HG02678 (cell line): Measurements from ENCODE around the gene SLC29A1.
"Not testable (repeated sequence)": the region's sequence is repeated elsewhere in the genome, so short reads cannot be mapped to it uniquely, and the experiment has no call there.

ENCODE experiments used
- ATAC-seq: cut with Tn5 transposase; IDR thresholded peaks from one replicate; pipeline ENCODE4 v1.9.1; 2021; ENCODE audit warnings: mild to moderate bottlenecking, moderate library complexity; ENCODE audit not compliant: unreplicated experiment

The SLC29A1 gene

DNA sequence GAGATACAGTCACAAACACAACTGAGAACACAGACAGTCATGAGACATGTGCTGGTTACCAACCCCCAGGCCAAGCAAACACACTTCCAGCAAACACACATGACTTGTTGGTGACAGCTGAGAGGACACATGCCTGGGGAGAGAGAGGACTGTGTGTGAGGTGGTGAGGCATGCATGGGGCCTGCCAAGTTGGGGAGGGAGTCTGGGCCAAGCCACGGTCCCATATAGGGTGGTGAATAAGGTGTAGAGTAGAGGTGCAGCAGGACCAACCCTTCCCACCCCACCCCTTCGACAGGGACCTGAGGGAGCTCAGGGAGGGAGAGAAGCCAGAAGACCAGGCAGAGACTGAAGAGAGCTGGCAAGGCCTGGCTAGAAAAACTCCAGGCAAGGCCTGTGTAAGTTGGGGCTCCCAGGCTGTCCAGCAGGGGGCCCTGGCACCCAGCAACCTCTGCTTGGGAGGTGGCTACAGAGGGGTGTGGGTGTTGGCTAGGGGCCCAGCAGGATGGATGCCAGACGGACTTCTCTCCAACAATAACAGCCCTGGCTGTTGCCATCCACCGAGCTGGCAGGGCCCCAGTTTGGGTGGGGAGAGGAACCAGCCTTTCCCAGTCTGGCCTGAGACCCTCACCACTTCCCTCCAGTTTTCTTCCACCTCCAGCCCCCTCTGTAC lies 2.0 kb upstream of the SLC29A1 start:
- peak; percentile 34 for ATAC-seq

DNA sequence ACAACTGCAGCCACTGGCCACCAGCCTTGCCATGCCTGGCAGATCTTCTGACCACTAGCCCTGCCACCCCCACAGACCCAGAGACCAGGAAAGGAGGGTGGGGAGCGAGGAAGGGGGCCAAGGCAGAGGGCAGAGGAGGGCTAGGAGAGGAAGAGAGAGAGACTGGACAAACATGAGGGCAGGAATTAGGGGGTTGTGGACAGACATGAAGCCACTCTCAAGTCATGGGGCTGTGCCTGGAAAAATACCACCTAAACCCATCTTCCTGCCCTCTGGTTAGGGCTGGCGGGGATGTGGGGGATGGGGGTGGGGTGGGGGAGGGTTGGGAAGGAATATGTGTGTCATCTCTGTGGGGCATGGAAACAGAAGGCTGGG lies 1.4 kb upstream of the SLC29A1 start:
- no peak for ATAC-seq

DNA sequence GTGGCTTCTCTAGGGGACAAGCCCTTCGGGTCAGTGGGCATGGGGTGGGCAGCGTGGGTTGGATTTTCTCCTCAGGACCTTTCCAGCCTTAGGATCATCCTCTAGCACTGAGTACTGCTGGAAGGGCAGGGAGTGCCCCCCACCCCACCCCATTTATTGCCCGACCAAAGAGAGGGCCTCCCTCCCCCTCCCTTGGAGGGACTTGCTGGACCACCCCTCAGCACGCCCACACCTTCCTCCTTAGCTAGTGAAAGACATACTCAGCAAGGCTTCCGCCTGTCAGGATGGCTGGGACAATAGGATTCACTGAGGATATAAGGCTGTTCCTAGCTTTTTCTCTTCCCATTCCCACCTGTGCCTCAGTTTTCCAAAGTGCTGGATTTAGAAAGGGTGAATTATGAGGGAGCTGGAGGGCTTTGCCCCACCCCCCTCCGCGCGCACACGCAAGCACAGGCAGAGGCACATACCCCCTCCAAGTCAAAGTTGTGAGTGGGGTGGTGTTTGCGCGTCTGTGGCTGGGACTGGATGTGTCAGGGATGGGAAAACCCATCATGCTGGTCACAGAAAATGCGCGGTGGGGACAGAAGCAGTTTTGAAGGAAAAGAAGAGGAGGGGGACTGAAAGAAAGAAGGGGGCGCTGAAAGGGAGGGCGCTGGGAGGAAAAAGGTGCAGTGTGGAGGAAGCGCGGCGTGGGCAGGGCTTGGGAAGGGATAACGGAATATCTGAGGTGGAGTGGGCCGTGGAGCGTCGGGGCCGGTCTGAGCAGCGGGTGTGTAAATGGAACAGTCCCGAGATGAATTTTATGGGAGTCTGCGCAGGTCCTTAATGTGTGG lies 693 bp upstream of the SLC29A1 start:
- peak; percentile 1 for ATAC-seq

DNA sequence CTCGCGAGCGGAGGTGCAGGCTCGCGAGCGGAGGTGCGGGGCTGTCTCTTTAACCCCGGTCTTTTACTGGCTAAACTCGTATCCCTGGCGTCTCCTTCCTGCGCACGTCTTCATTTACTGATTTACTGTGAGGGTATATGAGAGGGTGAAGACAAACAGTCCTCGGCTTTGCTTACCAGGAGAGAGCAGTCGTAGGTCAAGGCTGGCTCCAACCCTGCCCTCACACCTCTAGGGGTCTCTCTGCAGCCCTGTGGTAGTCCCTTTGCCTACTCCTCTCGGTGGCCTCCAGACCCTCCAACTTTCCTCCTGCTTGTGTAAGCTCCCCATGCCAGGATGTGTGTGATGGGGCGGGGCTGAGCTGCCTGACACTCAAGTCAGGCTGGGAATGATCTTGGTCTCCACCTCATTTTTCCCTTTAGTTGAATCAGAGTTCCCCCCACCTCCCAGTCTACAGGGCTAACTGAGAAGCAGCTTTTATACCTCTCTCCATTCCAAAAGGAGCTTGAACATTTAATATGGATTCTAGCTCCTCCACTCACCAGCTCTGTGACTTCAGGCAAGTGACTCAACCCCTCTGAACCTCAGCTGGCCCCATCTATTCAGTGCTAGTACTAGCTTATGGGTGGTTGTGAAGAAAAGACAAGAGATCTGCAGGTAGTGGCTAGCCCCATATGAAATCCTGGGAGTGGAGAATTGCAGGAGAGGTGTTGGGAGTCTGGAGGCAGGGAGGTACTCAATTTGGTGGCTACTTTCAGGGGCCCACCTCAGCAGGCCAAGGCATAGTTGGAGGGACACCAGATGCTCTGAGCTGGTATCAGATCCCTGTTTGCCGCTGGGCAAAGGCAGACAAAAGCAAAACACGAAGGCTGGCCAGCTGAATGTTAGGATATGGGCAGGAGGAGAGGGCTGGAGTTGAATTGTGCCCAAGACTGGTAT lies 902 bp downstream of the SLC29A1 start:
- ATAC-seq, result peak; percentile 11

DNA sequence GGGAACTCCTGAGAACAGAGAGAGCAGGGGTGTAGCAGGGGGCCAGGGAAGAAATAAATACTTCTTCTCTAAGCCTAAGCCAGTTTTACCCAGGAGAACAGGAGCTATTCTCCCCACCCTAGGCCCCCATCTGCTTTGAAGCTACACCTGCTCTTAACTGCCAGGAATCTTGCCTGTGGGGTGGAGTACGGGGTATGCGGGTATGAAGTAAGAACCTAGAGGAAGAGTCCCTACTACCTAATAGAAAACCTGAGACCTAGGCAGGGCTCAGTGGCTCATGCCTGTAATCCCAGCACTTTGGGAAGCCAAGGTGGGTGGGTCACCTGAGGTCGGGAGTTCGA lies 1.5 kb downstream of the SLC29A1 start:
- ATAC-seq, result no peak

DNA sequence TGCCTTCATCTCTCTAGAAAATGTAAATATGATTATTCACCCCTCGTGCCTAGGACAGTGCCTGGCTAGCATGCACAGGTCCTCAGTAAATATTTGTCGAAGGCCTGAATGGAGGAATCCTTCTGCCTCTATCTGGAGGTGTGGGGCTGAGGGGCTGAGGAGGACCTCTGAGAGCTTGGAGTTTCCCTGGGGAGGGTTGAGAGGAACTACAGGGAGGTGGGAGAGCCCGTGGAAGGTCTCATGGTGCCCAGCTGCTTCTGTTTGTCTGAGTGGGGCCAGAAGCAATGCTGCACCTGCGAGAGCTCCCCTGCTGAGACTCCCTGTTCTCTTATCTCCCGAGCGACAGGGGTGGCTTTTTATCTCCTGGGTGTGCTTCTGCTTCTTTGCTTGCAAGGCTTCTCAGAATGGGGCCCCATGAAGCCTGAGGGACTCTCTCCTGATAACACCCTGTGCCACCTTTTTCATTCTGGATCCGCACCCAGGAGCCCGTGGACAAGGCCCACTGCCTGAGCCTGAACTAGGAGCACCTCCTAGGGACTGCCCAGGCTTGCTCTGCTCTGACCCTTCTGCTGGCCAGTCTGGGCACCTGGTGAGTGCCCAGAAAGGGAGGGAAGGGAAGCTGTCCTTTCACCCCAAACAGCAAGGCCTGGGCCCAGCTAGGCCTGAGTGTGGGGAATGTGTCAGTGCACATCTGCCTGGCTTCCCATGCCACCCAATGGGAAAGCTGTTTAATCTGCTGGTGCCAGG lies 2.4 kb downstream of the SLC29A1 start:
- ATAC-seq, result no peak

DNA sequence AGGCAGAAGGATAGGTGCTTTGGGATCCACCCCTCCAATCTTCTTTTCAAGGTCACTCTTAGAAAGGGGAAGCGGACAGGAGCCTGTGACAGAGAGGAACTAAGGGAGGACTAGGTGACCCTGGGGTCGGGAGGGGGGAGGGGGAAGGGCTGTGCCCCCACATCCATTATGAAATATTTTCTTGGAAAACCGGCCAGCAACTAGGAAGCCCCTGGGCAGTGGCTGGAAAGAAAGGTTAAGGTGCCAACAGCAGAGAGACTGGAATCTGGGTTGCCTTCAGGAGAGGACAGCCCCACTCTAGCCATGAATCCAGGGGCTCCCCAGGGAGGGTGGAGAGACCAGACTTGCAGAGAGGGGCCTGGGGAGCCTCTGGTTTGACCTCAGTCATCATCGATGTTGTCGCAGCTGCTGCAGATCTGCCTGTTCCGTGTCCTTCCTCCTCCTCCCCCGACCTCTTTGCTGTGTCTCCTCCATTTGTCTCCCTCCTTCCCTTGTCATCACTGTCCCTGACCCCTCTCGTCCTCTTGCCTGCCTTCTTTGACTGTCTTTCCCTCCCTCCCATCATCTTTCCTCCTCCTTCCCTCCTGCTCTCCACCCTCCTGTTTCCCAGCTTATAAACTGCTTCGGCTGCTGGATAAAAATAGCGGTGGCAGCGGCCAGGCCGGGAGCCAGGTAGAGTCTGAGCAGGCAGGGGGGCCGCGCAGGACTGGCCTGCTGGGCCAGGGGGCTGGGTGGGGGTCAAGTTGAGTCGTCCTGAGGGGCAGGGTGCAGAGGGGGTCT lies 3.2 kb downstream of the SLC29A1 start:
- no peak for ATAC-seq

DNA sequence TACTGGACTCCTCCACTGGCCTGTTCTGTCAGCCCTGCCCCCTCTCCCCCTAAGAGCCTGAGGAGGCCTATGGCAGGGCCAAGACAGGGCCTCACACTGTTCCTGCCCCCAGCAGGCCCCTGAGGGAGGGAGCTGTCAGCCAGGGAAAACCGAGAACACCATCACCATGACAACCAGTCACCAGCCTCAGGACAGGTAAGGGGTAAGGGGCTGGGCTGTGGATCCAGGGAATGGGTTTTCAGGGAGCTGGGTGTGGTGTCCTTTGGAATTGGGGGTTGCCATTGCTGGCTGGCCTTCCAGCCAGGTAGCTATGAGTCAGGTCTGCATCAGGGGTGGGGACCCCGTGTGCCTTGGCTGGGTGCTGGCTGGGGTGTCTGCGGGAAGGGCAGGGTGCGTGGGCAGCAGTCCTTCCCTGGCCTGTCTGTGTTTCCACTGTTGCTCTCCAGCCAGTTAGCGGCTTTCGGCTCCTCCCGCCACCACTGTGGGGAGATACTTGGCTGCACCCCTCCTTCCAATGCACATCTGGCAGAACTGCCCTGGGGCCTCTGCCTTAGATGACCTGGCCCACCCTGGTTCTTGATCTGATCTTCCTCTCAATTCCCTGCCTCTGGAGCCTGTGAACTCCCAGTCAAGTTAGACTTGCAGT lies 3.9 kb downstream of the SLC29A1 start:
- no peak for ATAC-seq

DNA sequence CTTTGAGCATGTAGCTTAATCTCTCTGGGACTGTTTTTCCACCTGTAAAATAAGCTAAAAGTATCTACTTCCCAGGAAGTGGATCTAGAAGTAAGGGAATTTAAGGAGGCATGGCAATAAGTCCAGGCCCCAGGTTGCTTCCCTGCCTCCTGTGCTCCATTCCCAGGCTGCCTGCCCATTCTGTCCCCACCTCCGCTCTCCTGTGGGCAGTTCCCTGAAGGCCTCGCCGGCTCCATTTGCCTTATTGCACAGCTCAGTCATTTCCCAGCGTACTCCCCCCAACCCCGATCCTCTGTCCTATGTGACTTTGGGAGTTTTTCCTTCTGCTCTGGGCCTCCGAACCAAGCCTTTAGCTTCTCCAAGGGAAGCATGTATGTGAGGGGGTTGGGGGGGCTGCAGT lies 4.6 kb downstream of the SLC29A1 start:
- no peak for ATAC-seq

DNA sequence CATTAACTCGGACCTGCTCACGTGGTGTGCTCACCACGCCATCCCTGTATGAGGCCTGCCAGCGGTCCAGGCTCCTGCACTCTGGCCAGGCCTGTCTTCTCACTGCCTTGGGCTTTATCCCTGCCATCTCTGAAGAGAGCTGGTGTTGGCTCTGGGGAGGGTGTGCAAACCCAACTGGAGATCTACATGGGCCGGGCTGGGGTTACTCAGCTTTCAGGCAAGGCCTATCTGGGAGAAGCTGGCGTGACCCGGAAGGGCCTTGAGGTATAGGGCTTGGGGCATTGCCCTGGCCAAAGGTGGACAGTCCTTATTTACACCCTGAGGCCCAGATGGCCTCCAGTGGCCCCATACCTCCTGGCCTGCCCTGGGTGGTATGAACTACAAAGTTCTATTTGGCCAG lies 5.0 kb downstream of the SLC29A1 start:
- no peak for ATAC-seq

DNA sequence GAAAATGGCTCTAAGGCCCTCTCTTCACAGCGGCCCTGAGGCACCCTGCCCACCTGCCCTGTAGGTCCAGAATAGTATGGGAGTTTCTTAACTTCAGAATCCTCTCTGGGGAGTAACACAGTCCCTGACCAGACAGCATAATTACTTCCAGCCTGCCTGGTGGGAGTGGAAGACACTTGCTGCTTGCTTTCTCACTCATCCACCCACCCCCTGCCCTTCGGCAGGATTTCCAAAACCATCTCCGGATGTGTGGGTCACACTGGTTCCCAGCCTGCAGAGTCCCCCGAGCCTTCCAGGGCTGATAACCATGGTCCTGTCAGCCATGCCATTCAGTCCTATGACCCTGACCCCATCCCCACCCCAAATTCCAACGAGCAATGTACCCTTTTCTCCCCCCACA lies 5.4 kb downstream of the SLC29A1 start:
- no peak for ATAC-seq

DNA sequence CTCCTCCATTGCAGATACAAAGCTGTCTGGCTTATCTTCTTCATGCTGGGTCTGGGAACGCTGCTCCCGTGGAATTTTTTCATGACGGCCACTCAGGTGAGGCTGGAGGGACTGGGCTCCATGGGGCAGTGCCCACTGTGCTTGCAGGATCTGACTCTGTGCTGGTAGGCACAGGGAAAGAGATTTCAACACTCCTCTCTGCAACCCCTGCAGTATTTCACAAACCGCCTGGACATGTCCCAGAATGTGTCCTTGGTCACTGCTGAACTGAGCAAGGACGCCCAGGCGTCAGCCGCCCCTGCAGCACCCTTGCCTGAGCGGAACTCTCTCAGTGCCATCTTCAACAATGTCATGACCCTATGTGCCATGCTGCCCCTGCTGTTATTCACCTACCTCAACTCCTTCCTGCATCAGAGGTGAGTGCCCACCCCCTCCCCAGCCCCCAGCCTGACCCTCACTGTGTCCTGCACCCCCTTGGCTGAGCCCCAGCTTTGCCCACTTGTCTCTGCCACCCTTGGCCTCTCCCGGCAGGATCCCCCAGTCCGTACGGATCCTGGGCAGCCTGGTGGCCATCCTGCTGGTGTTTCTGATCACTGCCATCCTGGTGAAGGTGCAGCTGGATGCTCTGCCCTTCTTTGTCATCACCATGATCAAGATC lies 6.1 kb downstream of the SLC29A1 start:
- ATAC-seq, result no peak

DNA sequence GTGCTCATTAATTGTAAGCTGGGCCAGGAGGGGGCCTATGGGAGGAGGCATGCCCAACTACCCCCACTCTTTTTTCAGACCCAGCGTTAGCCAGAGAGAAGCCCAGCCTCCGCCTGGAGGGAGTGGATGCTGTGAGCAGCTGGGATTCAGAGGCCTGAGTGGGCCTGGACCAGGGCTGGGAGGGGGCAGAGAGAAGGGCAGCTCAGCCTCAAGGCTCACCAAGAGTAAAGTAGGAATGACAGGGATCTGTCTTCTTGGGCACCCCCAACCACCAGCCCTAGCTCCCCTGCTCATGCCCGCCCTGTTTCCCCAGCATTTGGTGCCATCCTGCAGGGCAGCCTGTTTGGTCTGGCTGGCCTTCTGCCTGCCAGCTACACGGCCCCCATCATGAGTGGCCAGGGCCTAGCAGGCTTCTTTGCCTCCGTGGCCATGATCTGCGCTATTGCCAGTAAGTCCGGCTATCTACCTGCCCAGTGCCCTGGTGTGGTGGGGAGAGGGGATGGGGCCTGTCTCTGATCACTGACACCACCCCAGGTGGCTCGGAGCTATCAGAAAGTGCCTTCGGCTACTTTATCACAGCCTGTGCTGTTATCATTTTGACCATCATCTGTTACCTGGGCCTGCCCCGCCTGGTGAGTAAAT lies 6.8 kb downstream of the SLC29A1 start:
- ATAC-seq, result no peak

DNA sequence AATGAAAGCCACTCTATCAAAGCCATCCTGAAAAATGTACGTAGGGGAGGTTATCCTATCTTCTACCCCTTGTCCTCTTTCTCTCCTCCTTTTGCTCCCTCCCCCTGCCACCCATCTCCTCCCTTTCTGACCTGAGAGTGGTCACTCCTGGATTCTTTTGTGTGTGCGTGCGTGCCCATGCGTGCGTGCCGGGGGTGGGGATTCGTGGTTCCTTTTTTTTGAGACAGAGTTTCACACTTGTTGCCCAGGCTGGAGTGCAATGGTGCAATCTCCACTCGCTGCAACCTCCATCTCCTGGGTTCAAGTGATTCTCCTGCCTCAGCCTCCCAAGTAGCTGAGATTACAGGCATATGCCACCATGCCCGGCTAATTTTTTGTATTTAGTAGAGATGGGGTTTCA lies 8.0 kb downstream of the SLC29A1 start:
- not testable (repeated sequence) for ATAC-seq

DNA sequence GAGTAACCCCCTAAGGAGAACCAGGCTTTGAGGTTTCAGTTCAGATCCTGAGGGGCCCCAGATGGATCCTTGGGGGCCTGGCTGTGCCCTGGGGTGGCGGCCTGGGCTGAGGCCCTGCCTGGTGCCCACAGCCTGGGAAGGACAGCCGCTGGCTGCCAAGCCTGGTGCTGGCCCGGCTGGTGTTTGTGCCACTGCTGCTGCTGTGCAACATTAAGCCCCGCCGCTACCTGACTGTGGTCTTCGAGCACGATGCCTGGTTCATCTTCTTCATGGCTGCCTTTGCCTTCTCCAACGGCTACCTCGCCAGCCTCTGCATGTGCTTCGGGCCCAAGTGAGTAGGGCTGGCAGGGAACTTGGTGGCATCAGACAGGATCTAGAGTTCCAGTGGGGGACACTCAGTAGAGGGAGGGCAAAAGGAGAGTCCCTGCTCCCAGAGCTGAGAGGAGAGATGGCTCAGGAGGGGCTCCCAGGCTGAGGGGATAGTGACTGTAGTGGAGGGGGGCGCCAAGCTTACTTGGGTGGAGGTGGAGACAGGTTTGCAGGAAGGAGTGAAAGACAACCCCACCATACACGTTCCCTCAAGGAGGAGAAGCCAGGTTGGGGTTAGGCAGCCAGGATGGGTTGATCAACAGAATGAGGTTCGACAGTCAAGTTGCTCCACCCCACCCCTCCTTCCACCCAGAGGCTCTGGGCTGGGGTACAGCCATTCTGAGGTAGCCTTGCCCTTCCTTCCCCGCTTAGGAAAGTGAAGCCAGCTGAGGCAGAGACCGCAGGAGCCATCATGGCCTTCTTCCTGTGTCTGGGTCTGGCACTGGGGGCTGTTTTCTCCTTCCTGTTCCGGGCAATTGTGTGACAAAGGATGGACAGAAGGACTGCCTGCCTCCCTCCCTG lies 9.5 kb downstream of the SLC29A1 start:
- no peak for ATAC-seq

DNA sequence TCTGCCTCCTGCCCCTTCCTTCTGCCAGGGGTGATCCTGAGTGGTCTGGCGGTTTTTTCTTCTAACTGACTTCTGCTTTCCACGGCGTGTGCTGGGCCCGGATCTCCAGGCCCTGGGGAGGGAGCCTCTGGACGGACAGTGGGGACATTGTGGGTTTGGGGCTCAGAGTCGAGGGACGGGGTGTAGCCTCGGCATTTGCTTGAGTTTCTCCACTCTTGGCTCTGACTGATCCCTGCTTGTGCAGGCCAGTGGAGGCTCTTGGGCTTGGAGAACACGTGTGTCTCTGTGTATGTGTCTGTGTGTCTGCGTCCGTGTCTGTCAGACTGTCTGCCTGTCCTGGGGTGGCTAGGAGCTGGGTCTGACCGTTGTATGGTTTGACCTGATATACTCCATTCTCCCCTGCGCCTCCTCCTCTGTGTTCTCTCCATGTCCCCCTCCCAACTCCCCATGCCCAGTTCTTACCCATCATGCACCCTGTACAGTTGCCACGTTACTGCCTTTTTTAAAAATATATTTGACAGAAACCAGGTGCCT lies 10.2 kb downstream of the SLC29A1 start:
- no peak for ATAC-seq
